ENCODE measurements around the gene INSR.

The INSR gene

GRCh38 chr19:7132054-7132453 lies 162.2 kb downstream of the INSR start:
- no peak for DNase-seq

DNA sequence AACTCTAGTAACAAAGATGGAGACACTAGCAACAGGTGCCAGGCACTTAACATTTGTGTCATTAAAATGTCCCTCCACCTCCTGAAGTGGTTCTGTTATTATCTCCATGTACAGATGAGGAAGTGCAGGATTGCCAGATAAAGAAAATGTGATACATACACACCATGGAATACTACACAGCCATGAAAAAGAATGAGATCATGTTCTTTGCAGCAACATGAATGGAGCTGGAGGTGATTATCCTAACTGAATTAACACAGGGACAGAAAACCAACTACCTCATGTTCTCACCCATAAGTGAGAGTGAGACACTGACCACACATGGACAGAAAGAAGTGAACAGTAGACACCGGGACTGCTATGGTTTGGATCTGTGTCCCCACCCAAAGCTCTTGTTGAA lies 164.2 kb downstream of the INSR start:
- no peak for DNase-seq

DNA sequence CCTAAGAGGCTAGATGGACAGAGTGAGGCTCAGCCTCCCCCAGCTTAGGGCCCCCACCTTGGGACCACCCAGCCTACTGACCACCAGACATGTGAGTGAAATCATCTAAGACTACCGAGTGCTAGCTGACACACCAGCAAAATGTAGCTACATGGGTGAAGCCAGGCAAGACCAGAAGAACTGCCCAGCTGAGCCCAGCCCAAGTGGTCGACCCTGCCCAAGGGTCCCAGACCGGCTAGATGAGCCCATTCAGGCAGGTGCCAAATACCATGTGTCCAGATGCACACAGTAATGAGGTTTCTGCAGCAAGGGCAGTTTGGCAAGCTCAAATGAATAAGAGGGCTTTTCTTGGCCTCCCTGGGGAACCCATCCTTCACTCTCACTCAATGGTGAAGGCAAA lies 168.1 kb downstream of the INSR start:
- DNase-seq = no peak

- no peak for DNase-seq
Observed at GRCh38 chr19:7125221-7125620, 169.0 kb downstream of the INSR start.

- no peak for DNase-seq
Observed at GRCh38 chr19:7124782-7125181, 169.4 kb downstream of the INSR start.

GRCh38 chr19:7122701-7123100 lies 171.5 kb downstream of the INSR start:
- DNase-seq = no peak

DNA sequence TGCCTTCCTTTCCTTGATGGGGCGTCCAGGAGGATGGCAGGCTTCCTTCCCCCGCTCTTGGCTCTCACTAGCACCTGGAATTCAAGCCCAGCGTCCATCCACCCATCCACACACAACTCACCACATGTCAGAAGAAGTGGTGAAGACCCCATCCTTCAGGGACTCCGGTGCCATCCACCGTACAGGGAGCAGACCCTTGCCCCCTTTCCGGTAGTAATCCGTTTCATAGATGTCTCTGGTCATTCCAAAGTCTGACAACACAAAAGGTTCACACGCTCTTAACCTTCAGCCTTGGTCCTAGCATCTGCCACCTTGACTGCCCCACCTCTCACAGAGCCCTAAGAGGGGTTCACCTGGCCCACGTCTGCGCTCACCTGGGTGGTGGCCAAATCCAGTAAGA lies 173.7 kb downstream of the INSR start:
- no peak for DNase-seq

DNA sequence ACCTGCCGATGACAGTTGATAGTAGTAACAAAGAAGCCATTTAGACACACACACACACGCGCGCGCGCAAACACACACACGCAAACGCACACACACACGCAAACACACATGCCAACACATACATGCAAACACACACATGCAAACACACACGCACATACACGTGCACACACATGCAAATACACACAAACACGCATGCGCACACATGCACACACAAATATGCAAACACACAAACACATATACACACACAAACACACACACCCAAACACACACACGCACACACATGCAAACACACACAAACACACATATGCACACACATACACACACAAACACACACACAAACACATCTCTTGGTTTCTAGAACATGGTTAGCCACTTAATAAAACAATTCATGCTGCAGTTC lies 174.6 kb downstream of the INSR start:
- DNase-seq = no peak

DNA sequence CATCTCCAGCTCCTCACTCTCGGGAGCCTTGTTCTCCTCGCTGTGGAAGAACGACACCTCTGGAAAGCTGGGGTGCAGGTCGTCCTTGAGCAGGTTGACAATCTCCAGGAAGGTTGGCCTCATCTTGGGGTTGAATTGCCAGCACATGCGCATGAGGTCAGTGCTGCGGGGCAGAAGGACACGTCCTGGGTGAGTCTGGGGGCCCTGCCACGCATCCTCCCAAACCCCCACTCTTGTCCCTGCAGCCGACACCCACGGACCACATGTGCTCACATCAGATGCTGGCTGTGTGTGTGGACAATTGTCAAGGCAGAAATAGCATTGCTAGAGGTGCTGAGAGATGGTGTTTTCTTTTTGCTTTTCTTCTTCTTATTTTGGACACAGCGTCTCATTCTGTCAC lies 177.0 kb downstream of the INSR start:
- no peak for DNase-seq

- no peak for DNase-seq
Observed at GRCh38 chr19:7115721-7116120, 178.5 kb downstream of the INSR start.

DNA sequence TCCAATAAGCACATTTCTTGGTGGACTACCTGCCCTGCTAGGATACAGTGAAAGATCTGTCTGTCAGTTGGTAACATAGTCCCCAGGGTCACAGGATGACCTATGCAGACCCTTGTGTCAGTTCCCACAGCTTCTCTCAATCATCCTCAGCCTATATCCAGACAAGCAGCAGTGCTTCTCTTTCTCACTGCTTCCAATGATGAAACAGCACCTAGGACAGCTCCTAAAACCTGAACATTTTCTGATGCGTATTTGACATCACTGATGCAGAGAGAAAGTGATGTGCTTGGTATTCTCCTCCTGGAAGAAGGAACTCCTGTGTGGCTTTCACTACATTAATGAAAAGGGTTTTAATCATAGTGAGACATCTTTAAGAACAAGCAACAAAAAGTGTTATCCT lies 181.0 kb downstream of the INSR start:
- no peak for DNase-seq

DNA sequence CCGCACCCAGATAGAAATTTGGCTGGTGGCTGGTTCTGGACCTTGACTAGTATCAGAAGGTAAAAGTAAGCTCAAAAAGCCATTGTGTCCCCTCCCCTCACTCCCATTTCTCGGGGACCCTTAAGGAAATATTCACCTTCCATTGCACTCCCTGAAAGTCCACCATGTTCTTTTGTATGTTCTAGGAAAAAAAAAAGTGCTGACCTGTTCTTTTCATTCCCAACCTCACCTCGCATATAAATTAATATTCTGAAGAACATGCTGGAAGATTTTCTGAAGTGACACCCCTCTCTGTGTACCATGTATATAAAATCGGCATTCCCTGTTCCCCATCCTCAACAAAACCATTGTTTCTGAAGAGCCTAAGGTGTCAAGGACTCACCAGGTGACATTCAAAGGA lies 181.5 kb downstream of the INSR start:
- DNase-seq = no peak

GRCh38 chr19:7109678-7110289 lies 184.4 kb downstream of the INSR start:
- DNase-seq = no peak

DNA sequence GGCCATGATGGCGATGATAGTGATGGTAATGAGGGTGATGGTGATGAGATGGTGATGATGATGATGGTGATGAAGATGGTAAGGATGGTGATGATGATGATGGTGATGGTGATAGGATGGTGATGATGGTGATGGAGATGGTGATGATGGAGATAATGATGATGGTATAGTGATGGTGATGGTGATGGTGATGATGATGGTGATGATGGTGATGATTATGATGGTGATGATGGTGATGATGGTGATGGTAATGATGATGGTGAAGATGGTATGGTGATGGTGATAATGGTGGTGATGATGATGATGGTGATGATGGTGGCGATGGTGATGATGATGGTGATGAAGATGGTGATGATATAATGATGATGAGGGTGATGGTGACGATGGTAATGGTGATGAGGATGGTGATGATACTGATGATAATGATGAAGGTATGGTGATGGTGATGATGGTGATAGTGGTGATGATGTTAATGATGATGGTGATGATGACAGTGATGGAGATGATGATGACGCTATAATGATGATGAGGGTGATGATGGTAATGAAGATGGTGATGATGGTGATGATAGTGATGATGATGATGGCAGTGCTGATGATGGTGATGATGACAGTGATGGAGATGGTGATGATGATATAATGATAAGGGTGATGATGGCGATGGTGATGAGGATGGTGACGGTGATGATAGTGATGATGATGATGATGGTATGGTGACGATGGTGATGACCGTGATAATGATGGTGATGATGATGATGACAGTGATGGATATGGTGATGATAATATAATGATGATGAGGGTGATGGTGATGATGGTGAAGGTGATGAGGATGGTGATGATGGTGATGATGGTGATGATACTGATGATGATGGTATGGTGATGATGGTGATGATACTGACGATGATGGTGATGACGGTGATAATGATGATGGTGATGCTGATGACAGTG lies 187.2 kb downstream of the INSR start:
- DNase-seq = no peak

DNA sequence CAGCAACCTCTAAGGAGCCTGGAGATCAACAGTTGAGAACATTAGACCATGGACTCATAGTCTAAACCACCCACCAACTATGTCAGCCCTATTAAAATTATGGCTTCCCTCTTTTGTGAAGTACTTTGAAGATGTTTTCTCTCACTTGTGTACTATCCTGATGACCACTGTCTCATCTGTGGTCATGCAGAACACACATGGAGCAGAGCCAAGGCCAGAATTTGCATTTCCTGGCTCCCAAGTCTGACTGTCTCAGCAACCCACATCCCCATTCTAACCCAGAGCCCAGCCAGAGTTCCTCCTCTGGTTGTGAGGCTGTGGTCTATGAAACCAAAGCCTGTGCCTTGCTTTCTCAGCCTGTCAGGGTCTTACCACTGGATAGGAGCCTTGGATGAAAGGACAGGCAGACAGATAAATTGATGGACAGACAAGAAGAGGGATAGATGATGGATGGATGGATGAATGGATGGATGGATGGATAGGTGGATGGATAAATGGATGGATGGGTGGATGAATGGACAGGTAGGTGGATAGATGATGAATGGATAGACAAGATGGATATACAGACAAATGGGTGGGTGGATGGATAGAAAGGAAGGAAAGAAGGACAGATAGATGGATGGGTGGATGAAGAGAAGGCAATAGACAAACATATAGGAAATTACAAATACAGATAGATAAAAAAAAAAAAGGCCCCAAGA lies 189.3 kb downstream of the INSR start:
- DNase-seq = no peak

DNA sequence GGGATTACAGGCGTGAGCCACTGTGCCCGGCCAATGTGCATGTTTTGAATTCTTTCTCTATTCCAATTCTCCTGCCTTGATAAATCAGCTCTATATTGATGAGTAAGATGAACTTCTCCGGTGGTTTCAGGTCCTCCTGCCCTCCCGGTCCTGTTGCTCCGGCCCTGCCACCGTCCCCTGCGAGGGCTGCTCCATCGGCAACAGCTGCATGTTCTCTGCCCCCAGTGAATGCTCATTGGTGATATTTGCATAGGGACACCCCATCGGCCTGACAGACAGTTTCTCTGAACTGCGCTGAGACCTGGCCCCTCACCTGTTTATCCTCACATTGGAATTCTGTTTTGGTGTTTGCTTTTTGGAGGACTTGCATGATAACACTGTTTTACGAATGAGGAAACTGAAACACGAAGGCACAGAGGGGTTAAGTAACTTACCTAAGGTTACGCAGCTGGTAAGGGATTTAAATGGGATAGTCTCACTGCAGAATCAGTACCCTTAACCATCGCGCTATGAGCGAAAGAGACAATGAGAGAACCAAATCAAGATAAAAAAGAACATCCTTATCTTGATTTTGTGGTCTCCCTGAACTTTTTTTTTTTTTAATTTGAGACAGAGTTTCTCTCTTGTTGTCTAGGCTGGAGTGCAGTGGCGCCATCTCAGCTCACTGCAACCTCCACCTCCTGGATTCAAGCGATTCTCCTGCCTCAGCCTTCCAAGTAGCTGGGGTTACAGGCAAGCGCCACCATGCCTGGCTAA lies 192.5 kb downstream of the INSR start:
- peak in 2 of 5 experiments; percentile 6 to 83 for DNase-seq

DNA sequence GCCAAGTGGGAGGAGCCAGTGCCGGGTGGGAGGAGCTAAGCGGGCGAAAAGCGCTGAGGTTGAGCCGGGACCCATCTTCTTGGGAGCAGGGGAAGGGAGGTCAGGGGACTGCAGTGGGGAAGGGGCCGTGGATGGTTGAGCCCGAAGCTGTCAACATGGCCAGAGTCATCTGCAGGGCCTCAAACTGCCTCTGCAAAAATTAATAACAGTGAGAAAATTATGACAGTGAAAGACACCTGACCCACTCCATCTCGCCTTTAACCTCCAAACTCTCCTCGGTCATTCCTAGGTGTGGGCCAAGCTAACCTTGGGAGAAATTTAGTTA lies 194.7 kb downstream of the INSR start:
- DNase-seq = no peak

DNA sequence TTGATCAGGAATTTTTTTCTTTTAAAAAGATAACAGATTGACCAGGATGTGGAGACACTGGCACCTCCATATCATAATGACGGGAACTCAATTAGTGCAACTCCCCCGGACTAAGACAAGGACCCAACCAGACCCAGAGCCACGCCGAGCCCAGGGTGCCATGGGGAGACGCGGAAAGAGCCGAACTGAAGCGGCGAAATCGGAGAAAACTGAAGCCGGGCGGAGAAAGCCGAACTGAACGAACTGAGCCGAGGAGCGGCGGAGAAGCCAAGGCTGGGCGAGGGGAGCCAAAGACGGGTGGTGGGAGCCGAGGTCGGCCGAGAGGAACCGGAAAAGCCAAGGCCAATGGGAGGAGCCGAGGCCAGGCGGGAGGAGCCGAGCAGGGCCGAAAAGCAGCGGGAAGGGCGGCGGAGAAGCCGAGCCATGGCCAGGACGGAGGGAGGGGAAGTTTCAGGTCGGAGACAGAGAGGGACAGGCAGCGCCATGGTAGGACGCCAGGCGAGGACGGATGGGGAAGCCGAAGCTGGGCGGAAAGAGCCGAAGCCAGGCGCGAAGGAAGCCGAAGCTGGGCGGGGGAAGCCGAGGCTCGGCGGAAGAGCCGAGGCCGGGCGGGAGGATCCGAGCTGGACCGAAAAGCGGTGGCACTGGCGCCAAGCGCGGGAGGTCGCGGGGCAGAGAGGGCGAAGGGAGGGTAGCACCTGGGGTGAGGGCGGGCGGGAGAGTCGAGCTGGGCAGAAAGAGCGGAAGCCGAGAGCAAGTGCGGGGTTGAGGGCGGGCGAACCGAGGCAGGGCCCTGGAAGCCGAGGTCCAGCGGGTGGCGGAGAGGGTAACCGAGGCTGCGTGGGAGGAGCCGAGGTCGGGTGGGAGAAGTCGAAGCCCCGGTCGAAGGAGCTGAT lies 195.3 kb downstream of the INSR start:
- DNase-seq = peak; percentile 62 to 93 (median 79)

DNA sequence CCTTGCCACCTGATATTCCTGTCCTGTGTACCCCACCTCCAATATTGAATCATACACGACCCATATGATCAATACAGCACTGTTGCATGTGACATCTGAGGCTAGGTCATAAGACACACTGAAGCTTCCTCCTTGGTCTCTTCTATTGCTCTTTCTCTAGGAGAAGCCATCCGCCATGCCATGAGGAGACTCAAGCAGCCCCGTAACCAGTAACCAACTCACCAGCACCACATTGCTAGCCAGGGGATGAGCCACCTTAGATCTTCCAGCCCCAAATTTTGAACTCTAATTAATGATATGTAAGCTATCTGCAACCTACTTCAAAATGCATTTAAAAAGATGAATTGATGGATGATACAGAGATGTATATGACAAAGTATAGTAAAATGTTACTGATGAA lies 196.1 kb downstream of the INSR start:
- DNase-seq = no peak

DNA sequence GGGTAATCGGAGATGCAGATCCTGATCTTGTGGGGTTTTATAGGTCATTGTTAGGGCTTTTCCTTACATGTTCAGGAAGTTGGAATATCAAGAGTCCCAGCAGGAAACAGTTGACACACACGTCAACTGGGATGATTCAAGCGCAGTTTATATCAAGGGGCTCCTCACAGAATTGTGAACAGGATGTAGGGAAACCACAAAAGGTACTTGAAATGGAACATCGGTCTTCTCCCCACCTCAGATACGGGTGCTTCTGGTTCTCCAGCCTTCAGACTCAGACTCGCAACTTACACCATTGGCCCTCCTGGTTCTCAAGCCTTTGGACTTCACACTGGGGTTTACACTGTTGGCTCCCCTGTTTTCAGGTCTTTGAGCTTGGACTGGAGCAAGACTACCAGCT lies 205.2 kb downstream of the INSR start:
- DNase-seq = no peak

DNA sequence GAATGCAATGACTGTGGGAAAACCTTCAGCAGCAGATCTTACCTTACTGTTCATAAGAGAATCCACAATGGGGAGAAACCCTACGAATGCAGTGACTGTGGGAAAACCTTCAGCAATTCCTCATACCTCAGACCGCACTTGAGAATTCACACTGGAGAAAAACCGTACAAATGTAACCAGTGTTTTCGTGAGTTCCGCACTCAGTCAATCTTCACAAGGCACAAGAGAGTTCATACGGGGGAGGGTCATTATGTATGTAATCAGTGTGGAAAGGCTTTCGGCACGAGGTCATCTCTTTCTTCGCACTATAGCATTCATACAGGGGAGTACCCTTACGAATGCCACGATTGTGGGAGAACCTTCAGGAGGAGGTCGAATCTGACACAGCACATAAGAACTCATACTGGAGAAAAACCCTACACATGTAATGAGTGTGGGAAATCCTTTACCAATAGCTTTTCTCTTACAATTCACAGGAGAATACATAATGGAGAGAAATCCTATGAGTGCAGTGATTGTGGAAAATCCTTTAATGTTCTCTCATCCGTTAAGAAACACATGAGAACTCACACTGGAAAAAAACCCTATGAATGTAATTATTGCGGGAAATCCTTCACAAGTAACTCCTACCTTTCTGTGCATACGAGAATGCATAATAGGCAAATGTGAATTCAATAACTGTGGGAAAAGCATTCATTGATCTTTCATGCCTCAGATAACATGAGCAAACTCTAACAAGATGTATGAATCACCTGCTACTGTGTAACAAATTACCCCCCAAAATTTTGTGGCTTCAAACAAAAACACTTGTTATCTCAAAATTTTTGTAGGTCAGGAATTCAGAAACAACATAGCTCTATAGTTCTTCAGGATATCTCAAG lies 210.9 kb downstream of the INSR start:
- DNase-seq = peak in 1 of 5 experiments; percentile 64

Measured in T-helper 2 cell (primary cell).